ENCODE data around the gene GALNT17. TPM values are rescaled to one million over a fixed set of nuclear protein-coding genes. Genes with fewer than 3 reads are reported as not detected.
"Not testable (repeated sequence)": the region's sequence is repeated elsewhere in the genome, so short reads cannot be mapped to it uniquely, and the experiment has no call there.

GALNT17 gene
- total and polyA plus RNA-seq, 2 experiments from 2014 or later: 11.1 to 65.6 TPM

- TF ChIP-seq REST (IDR thresholded peaks at IDR 0.05; ENCODE audit: unreplicated experiment) (no peak), POLR2AphosphoS5 (IDR thresholded peaks at IDR 0.05; ENCODE audit: low read depth) (no peak)
Measured at GRCh38 chr7:71580027-71580426, 448.1 kb downstream of the GALNT17 start (continued).

- H3F3A ChIP-seq (replicated peaks; ENCODE audit: low read depth): no peaks in the 10 kb centered on the region
- H3K4me1 ChIP-seq (ENCODE audit: insufficient read depth): no peaks in the 10 kb centered on the region
- no peak overlapping the region for H3K4me3 ChIP-seq
- no peaks in the 10 kb centered on the region for H3K27me3 ChIP-seq (ENCODE audit: insufficient read depth)
- H3K4me2 ChIP-seq: no peak overlapping the region
- ATAC-seq (no peak), DNase-seq (ENCODE audit: low spot score) (no peak)
- H4K20me1 ChIP-seq (replicated peaks; ENCODE audit: insufficient read depth): no peaks in the 10 kb centered on the region
- H3K27ac Mint-ChIP-seq: no peak overlapping the region
- H3K9me3 Mint-ChIP-seq: peaks cover 20% of the 10 kb centered on the region
- H3K4me1 Mint-ChIP-seq: no peaks in the 10 kb centered on the region
- no peak overlapping the region for H3K27ac ChIP-seq (ENCODE audit: low read depth)
- H3K79me2 ChIP-seq (replicated peaks; ENCODE audit: insufficient read depth): no peaks in the 10 kb centered on the region
- peaks cover 31% of the 10 kb centered on the region for H3K36me3 Mint-ChIP-seq (ENCODE audit: low read depth)
- H2AFZ ChIP-seq: no peak overlapping the region
- H3K36me3 ChIP-seq (ENCODE audit: insufficient read depth): 0 out of 2 replicates have a peak, but pooled peaks cover 5% of the 10 kb centered on the region
- no peak overlapping the region for H3K4me3 Mint-ChIP-seq
- H3K27me3 Mint-ChIP-seq (ENCODE audit: insufficient read depth, low read depth, poor library complexity): no peaks in the 10 kb centered on the region
- no peaks in the 10 kb centered on the region for H3K9me2 ChIP-seq (ENCODE audit: insufficient read depth)
- TF ChIP-seq NANOG (IDR thresholded peaks at IDR 0.05; ENCODE audit: borderline replicate concordance): no peak
Measured at GRCh38 chr7:71584256-71584655, 452.3 kb downstream of the GALNT17 start.

GRCh38 chr7:71591876-71592275 is 459.9 kb downstream of the GALNT17 start:
- Histone ChIP-seq H2AFZ (no peak overlapping the region), H3F3A (replicated peaks; ENCODE audit: low read depth) (no peaks in the 10 kb centered on the region), H3K27ac (ENCODE audit: low read depth) (no peak overlapping the region), H4K20me1 (replicated peaks; ENCODE audit: insufficient read depth) (no peaks in the 10 kb centered on the region), H3K4me3 (no peak overlapping the region), H3K9me2 (ENCODE audit: insufficient read depth) (no peaks in the 10 kb centered on the region), H3K4me2 (no peak overlapping the region), H3K4me1 (ENCODE audit: insufficient read depth) (no peaks in the 10 kb centered on the region), H3K27me3 (ENCODE audit: insufficient read depth) (no peaks in the 10 kb centered on the region), H3K36me3 (ENCODE audit: insufficient read depth) (0 out of 2 replicates have a peak, but pooled peaks cover 5% of the 10 kb centered on the region), H3K79me2 (replicated peaks; ENCODE audit: insufficient read depth) (no peaks in the 10 kb centered on the region)
- Mint-ChIP-seq H3K36me3 (ENCODE audit: low read depth) (peaks cover 39% of the 10 kb centered on the region), H3K9me3 (peaks cover 25% of the 10 kb centered on the region), H3K4me3 (no peak overlapping the region), H3K27me3 (ENCODE audit: insufficient read depth, low read depth, poor library complexity) (peaks cover 4% of the 10 kb centered on the region), H3K27ac (no peak overlapping the region; the same call in 1 of the 2 replicates), H3K4me1 (no peaks in the 10 kb centered on the region; the same call in 2 of the 3 replicates)
- no peak for DNase-seq (ENCODE audit: low spot score)
- TF ChIP-seq CTCF (conservative IDR thresholded peaks at IDR 0.05; ENCODE audit: low read depth in 2 of 2) (no peak), REST (IDR thresholded peaks at IDR 0.05; ENCODE audit: unreplicated experiment) (no peak), CREB1 (CRISPR knock-in tag; IDR thresholded peaks at IDR 0.05; ENCODE audit: low read depth) (no peak), POLR2AphosphoS5 (IDR thresholded peaks at IDR 0.05; ENCODE audit: low read depth) (no peak), ETS1 (IDR thresholded peaks at IDR 0.05) (no peak), EZH2phosphoT487 (IDR thresholded peaks at IDR 0.05; ENCODE audit: unreplicated experiment) (no peak), JUNB (IDR thresholded peaks at IDR 0.05; ENCODE audit: unreplicated experiment) (no peak)
- ATAC-seq: no peak

GRCh38 chr7:71592388-71592787 is 460.4 kb downstream of the GALNT17 start:
- H3F3A ChIP-seq (replicated peaks; ENCODE audit: low read depth); H3K79me2 ChIP-seq (replicated peaks; ENCODE audit: insufficient read depth); H3K27ac ChIP-seq (ENCODE audit: low read depth); H4K20me1 ChIP-seq (replicated peaks; ENCODE audit: insufficient read depth); H3K9me2 ChIP-seq (ENCODE audit: insufficient read depth); H3K4me2 ChIP-seq; H3K36me3 ChIP-seq (ENCODE audit: insufficient read depth); H3K27me3 ChIP-seq (ENCODE audit: insufficient read depth); H3K27me3 Mint-ChIP-seq (ENCODE audit: insufficient read depth, low read depth, poor library complexity); H3K4me1 Mint-ChIP-seq; H3K4me3 ChIP-seq; H3K4me3 Mint-ChIP-seq; H2AFZ ChIP-seq; H3K4me1 ChIP-seq (ENCODE audit: insufficient read depth); H3K27ac Mint-ChIP-seq; ATAC-seq; DNase-seq (ENCODE audit: low spot score): not testable (repeated sequence)
- Mint-ChIP-seq H3K9me3 (peaks cover 20% of the 10 kb centered on the region), H3K36me3 (ENCODE audit: low read depth) (peaks cover 34% of the 10 kb centered on the region)

All from GM23338 (cell line).